Measurements from ENCODE around the gene YARS1.

Gene YARS1

DNA sequence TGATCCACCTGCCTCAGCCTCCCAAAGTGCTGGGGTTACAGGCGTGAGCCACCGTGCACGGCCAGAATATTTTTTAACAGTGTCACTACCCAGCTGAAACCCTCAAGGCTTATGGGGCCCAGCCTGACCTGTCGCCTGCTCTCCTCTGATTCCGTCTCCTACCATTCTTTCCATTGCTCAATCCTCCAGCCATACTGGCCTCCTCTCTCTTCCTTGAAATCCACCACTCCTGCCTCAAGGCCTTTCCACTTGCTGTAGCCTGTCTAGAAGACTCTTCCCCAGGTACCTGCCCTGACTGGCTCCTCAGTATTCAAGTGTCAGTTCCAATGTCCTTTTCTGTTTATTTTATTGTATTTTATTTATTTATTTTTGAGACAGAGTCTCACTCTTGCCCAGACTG, 53.9 kb downstream of the YARS1 start:
- DNase-seq (ENCODE audit: low spot score): no peak

DNA sequence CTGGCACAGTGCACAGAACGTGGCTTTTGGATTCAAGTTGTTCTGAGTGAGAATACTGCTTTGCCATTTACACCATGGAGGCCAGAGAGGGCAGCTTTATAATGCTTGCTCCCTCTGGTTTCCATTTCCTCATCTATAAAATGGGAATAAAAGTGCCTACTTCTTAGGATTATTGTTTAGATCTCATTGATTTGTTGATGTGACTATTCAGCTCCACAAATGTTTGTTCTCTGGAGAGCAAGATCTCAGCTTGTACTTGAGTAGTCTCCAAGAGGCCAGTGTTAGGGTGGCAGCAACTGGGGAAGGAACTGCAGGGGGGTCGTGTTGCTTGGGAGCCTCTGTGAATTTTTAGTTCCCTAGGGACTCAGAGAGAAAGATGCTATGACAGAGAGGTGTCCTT, 55.2 kb downstream of the YARS1 start:
- DNase-seq (ENCODE audit: low spot score): no peak

- no peak for DNase-seq (ENCODE audit: low spot score)
Observed at GRCh38 chr1:32761253-32761877, 55.8 kb downstream of the YARS1 start.

GRCh38 chr1:32759997-32760623, 57.0 kb downstream of the YARS1 start:
- no peak for DNase-seq (ENCODE audit: low spot score)

DNA sequence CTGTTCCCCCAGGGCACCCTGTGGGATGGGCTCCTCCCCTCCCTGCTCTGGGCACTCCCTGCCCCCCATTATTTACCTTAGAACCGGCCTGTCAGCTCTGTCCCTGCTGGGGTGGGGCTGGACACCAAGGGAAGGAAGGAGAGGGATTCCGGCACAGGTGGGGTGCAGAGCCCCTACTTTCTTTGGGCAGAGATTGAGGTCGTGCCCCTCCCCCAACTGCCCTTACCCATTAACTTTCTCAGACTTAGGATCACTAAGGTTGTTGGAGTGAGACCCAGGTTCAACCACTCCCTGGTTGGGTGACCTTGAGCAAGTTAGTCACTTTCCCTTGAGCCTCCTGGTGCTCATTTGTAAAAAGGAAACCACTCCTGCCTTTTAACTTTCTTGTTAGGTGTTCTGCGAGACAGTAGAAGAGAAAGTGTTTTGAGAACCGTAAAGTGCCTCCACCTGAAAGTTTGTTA, 57.6 kb downstream of the YARS1 start:
- no peak for DNase-seq (ENCODE audit: low spot score)

- no peak for DNase-seq (ENCODE audit: low spot score)
Observed at GRCh38 chr1:32758795-32759430, 58.2 kb downstream of the YARS1 start.

GRCh38 chr1:32758177-32758794, 58.9 kb downstream of the YARS1 start:
- DNase-seq (ENCODE audit: low spot score): no peak

DNA sequence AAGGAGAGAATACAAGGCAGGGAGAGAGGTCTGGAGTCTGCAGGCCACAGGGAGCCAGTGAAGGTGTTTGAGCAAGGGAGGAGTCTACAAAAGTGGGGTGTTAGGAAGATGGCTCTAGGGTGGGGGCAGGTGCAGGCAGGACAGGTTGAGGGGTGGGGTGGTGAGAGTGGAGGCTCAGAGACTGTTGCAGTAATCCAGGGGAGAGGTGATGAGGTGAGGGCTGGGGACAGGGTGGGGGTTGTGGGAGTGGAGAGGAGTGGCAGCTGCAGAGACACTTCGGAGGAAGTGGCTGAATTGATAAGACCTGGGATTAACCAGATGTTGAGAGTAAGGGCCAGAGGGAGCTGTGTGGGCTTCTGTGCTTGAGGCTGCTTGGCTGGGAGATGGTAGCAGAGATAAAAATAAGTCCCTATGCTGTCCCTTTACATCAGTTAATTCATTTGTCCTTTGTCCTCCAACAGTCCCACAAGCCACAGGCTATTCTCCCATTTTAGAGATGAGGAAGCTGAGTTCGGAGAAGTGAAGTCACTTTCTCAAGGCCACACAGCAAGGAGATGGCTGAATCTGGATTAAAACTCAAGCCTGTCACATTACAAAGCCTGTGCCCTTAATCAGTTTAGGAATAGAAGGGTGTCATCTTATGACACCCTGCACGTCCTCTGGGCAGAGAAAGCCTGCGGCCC, 59.8 kb downstream of the YARS1 start:
- no peak for DNase-seq (ENCODE audit: low spot score)

DNA sequence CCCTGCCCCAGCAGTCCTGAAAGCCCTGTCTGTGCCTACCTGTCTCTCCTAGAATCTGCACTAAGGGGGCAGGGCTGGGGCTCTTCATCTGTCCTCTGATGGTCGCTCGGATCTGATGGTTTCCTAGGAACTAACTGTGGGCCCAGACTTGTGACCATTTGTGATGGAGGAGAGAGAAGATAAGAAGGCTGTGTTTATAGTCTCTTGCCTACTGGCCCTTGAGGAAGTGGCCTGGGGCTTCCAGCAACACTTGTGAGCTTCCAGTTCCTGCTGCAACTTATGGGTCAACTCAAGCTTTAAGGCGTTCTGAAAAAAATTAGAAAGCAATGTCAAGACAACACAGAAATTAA, 61.4 kb downstream of the YARS1 start:
- DNase-seq (ENCODE audit: low spot score): no peak

DNA sequence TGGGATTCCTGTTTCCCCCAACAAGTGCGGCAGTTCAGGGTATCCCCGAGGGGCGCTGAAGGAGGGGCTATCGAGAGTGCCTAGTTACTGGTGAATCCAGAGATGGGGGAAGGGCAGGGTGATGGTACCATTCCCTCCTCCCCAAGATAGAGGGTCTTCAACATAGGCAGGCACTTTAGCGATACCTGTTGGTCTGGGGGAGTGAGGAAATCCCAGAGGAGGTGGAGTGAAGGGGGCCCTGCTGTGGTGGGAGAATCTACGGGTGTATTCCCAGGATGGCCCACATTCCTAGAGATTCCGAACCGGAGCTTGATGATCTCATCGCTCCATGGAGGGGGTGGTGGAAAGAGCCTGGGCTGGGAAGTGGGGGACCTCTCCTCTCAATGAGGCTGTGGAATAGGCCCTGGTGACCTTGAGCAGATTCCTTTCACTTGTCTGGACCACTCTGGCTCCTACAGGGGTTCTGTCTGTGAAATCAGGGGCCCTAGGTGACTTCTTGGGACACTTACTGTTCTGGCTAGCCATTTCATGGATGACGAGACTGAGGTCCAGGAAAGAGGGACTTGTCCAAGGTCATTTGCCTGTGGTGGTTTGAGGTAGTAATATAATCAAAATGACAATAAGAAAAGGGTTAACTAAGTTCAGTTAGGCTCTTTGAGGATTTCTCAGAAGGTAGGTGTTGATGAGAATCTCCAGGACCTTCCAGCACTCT, 61.9 kb downstream of the YARS1 start:
- DNase-seq (ENCODE audit: low spot score): no peak

- DNase-seq (ENCODE audit: low spot score): no peak
Observed at GRCh38 chr1:32754317-32755097, 62.7 kb downstream of the YARS1 start.

- peak; percentile 48 for DNase-seq (ENCODE audit: low spot score)
Observed at GRCh38 chr1:32753532-32754316, 63.4 kb downstream of the YARS1 start.

DNA sequence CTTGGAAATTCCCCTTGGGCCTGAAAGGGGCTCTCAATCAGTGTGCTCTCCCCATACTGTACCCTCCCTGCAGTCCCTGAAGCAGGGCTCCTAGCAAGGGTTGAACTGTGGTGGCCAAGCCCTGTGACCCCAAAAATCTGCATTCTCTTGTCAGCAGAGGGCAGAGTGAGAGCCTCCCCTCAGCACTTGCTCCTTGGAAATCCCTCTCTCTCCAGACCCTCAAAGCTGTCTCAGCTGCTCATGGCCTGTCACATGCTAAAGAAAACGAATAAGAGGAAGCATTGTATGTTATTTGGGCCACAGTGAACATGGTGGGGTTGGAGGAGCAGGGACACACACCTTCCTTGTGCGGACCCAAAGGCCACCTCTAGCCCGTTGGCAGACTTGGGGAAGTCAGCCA, 67.4 kb downstream of the YARS1 start:
- DNase-seq (ENCODE audit: low spot score): no peak

DNA sequence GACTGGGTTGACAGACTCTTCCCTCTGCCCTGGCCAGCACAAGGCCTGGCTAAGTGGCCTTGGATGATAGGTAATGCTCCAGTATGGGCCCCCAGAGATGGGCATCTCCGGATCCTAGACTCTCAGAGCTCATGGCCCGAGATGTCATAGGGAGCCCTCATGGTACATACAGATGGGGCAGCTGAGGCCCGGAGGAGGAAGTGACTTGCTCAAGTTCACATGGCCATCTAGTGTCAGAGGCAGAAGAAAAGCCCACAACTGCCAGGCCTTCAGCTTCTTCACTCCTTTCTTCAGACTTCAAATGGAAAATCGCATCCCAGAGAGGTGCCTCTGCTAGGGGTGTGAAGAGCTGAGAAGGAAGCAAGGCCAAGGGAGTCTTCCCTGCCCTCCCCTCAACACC, 67.8 kb downstream of the YARS1 start:
- no peak for DNase-seq (ENCODE audit: low spot score)

DNA sequence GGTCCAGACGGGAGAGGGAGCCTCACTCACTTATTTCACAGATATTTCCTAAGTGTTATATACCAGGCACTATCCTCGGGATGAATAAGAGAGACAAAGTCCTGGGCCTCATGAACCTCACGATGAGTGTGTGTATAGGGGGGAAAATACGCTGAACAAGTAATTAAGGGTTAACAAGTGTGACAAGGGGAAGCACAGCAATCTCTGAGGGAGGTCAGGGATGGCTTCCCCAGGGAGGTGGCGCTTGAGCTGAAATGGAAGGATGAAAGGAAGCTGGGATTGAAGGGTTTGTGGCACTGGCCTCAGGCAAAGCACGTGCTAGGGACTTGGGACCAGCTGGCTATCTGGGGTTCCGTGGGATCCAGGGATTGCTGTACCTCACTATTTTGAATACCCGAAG, 68.2 kb downstream of the YARS1 start:
- no peak for DNase-seq (ENCODE audit: low spot score)

- DNase-seq (ENCODE audit: low spot score): no peak
Observed at GRCh38 chr1:32748348-32748747, 68.8 kb downstream of the YARS1 start.

DNA sequence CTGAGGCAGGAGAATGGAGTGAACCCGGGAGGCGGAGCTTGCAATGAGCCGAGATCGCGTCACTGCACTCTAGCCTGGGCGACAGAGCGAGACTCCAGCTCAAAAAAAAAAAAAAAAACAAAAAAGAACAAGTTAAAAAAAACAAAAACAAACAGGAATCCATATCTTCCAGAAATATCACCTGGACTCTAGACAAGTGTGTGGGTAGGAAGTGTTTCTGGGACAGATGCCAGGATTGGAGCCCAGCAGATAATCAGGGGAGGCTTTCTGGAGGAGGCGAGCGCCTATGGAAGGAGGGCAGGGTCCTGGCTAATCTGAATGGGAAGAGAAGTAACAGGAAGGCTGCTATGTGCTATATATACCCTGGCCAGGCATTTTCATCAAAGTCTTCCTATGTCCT, 71.0 kb downstream of the YARS1 start:
- no peak for DNase-seq (ENCODE audit: low spot score)

DNA sequence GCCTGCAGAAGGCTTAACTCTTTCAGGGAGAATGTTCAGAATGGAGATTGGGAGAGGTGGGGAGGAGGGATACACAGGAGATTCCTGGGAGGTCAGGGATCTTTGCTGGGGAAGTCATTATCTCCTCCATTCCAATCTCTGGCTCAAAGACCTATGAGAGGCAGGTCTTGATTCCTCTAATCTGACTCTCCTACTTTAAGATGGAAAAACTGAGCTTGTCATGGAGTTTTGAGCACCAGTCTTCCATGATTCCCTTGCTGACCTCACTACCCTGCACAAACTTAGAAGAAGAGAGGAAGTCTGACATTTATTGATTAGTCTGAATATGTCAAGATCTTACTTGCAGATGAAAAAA, 73.1 kb downstream of the YARS1 start:
- no peak for DNase-seq (ENCODE audit: low spot score)

DNA sequence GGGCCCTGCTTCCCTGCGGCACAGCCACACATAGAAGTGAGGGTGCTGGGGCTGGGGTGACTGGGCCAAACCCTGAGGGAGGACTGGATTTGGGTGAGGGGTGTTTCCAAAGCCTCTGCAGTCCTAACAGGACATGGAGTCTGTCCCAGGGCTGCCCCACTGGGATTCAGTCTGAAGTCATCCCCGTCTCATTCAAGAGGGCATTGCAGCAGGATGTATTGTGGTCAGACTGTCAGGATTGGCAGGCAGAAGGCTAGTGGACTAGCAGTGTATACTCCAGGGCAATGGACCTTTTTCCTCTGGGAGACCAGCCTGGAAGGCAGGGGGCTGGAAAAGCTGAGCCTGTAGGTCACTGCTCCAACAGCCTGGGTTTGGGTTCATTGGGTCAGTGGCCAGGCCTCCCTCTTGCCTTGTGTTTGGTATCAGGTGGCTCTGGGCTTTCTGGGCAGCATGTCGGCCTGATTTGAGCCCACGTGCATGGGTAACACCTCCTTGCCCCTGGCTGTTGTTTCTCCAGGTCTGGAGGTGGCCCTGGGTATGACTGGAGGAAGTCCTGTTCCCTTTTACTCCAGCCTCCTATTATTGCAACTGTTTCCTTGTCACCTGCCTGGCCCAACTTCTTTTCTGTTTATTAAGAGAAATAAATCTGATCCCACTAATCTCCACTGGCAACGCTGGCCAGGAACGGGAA, 73.6 kb downstream of the YARS1 start:
- DNase-seq (ENCODE audit: low spot score): no peak

- DNase-seq (ENCODE audit: low spot score): no peak
Observed at GRCh38 chr1:32742956-32743355, 74.2 kb downstream of the YARS1 start.
